ENCODE results near the gene GJB3.

The GJB3 gene

DNA sequence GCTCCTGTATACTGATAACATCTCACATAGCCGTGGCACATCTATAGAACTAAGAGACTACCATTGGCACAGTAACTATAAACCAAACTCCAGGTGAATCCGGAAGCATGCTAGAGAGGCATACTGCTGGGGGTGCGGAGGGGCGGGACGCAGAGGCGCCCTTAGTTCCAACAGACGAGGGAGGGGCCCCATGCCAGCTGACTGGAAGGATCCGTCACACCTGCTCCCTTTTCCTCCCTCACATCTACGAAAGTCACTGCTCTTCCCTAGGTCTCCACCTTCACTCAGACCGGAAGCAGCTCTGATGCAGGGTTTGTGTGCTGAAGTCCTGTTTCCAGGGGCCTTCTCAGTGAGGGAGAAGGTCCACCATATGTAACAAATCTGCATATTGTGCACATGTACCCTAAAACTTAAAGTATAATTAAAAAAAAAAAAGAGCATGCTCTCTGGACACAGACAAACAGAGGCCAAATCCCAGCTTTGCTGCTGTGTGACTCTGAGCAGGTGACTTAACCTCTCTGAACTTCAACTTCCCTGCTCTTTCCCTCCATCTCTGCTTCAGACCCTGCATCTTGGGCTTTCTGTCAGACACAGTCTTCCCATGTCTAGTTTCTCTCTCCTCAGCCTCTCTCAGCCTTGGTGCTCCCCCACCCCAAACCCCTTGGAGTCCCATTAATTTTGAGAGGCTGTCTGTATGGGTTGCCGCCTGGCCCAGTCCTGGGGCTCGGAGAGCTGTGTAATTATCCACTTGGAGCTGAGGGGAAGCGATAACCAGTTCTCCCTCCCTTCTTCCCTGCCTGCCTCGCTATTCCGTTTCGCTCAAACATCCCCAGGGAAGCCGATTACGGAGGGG is 34.0 kb upstream of the GJB3 start:
- peaks cover 5% of the 10 kb centered on the region for H3K27me3 ChIP-seq (ENCODE audit: control insufficient read depth, insufficient read depth, low read length)
- no peak overlapping the region for H3K4me3 ChIP-seq (ENCODE audit: low read depth, low read length)
- no peaks in the 10 kb centered on the region for H3K9me3 ChIP-seq (ENCODE audit: control insufficient read depth, insufficient read depth, low read length)
- no peaks in the 10 kb centered on the region for H3K4me1 ChIP-seq (ENCODE audit: control insufficient read depth, insufficient read depth, low read length)
- no peaks in the 10 kb centered on the region for H3K36me3 ChIP-seq (ENCODE audit: control insufficient read depth, insufficient read depth, low read length)
- no peak overlapping the region for H3K9ac ChIP-seq (ENCODE audit: low read depth, low read length)

DNA sequence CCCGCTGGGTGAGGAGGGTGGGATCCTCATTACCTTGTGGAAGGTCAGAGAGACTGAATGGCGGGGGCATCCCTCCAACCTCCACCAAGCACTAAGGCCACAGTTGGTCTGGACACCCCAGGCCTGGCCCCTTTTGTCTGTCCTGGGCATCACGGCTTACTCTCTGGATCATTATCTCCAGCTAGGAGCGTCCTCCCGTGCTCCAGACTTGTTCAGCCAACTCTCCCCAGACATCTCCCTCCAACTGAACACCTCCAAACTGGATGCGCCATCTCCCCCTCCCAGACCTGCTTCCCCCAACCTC is 33.4 kb upstream of the GJB3 start:
- Histone ChIP-seq H3K9me3 (ENCODE audit: control insufficient read depth, insufficient read depth, low read length) (no peaks in the 10 kb centered on the region), H3K4me3 (ENCODE audit: low read depth, low read length) (no peak overlapping the region), H3K27me3 (ENCODE audit: control insufficient read depth, insufficient read depth, low read length) (no peaks in the 10 kb centered on the region), H3K36me3 (ENCODE audit: control insufficient read depth, insufficient read depth, low read length) (no peaks in the 10 kb centered on the region), H3K4me1 (ENCODE audit: control insufficient read depth, insufficient read depth, low read length) (no peaks in the 10 kb centered on the region), H3K9ac (ENCODE audit: low read depth, low read length) (no peak overlapping the region)

DNA sequence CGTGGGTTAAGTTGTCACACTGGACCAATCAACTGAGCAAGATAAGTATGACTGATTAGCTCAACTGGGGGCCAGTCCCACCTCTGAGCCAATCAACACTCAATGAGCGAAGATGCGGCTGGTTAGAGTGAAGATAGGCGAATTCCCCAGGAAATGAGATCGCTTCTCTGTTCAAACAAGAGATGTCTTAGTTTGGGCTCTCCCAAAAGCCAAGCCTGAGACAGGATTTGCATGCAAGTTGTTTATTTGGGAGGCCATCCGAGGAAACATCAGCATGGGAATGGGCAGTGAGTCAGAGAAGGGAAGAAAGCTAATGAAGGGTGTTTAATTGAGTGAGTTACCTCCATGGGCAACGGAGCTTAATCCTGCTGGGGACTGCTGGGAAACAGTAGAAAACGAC is 31.0 kb upstream of the GJB3 start:
- H3K9me3 ChIP-seq (ENCODE audit: control insufficient read depth, insufficient read depth, low read length), result no peaks in the 10 kb centered on the region
- peaks cover under 1% of the 10 kb centered on the region for H3K4me1 ChIP-seq (ENCODE audit: control insufficient read depth, insufficient read depth, low read length)
- H3K36me3 ChIP-seq (ENCODE audit: control insufficient read depth, insufficient read depth, low read length), result no peaks in the 10 kb centered on the region
- H3K9ac ChIP-seq (ENCODE audit: low read depth, low read length), result no peak overlapping the region
- no peaks in the 10 kb centered on the region for H3K27me3 ChIP-seq (ENCODE audit: control insufficient read depth, insufficient read depth, low read length)
- H3K4me3 ChIP-seq (ENCODE audit: low read depth, low read length), result no peak overlapping the region

DNA sequence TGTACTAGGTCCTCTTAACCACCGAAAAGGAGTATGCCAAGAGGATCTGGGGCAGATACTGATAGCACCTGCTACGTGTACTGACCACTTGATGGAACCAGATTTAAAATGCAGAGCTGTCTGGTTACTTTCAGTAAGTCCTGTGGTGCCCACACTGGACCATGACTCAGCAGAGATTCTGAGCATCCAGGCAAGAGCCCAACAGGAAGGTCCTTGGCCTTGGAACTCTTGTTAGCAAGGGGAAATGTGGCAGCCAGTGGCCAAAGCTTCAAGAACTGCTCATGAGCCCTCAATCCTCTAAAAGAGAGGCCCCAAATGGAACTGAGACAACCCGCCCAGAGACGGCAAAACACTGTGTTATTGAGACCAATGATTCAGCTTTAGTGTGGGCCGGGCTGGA is 30.4 kb upstream of the GJB3 start:
- no peaks in the 10 kb centered on the region for H3K9me3 ChIP-seq (ENCODE audit: control insufficient read depth, insufficient read depth, low read length)
- peaks cover 4% of the 10 kb centered on the region for H3K4me1 ChIP-seq (ENCODE audit: control insufficient read depth, insufficient read depth, low read length)
- no peaks in the 10 kb centered on the region for H3K36me3 ChIP-seq (ENCODE audit: control insufficient read depth, insufficient read depth, low read length)
- no peak overlapping the region for H3K4me3 ChIP-seq (ENCODE audit: low read depth, low read length)
- no peaks in the 10 kb centered on the region for H3K27me3 ChIP-seq (ENCODE audit: control insufficient read depth, insufficient read depth, low read length)
- no peak overlapping the region for H3K9ac ChIP-seq (ENCODE audit: low read depth, low read length)

DNA sequence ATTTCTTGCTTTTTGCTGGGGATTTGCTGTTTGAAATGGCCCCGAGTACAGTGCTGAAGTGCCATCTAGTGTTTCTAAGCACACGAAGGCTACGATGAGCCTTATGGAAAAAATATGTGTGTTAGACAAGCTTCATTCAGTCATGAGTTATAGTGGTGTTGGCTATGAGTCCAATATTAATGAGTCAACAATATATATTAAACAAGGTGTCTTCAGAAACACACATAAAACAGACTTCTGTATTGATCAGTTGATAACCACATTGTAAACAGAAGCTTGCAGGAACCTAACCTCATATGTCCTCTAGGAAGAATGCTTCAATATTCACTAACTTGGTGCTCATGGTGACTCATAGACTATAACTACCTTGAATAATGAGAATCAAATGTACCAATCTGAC is 27.9 kb upstream of the GJB3 start:
- no peaks in the 10 kb centered on the region for H3K27me3 ChIP-seq (ENCODE audit: control insufficient read depth, insufficient read depth, low read length)
- no peak overlapping the region for H3K4me3 ChIP-seq (ENCODE audit: low read depth, low read length)
- H3K9me3 ChIP-seq (ENCODE audit: control insufficient read depth, insufficient read depth, low read length), result no peaks in the 10 kb centered on the region
- H3K9ac ChIP-seq (ENCODE audit: low read depth, low read length), result no peak overlapping the region
- peaks cover 7% of the 10 kb centered on the region for H3K4me1 ChIP-seq (ENCODE audit: control insufficient read depth, insufficient read depth, low read length)
- H3K36me3 ChIP-seq (ENCODE audit: control insufficient read depth, insufficient read depth, low read length), result no peaks in the 10 kb centered on the region

DNA sequence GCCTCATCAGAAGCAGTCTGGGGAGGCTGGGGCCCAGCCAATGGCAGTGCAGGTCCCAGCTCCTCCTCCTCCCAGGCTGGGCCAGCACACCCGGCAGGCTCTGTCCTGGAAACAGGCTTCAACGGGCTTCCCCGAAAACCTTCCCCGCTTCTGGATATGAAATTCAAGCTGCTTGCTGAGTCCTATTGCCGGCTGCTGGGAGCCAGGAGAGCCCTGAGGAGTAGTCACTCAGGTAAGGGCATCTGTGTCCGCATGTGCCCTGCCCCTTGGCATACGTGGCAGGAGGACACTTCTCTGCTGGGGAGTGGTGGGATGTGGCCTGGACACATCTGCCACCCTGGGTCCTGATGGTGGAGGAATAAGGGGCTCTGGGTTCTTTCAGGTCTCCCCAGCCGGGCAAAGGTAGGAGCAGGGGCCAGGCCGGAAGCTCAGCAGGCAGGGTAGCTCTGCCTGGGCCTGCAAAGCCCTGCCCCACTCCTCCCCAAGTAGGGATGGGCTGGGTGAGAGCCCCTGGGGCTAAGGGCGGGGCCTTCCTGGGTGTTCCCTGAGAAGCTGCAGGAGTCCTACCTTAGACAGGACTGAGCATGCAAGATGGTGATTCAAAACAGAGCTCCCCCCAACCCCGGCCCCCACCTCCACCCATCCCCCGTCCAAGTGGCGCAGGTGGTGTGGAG is 25.9 kb upstream of the GJB3 start, which contains the start of gene GJB5:
TSS of gene GJB5 (plus strand) at position 84 of the 674 bp plus-strand sequence. CDS start 2,284 bp downstream, outside the sequence.
- H3K4me1 ChIP-seq (ENCODE audit: control insufficient read depth, insufficient read depth, low read length), result peaks cover 14% of the 10 kb centered on the region
- no peaks in the 10 kb centered on the region for H3K36me3 ChIP-seq (ENCODE audit: control insufficient read depth, insufficient read depth, low read length)
- no peak within 1 kb of the TSS for H3K9ac ChIP-seq (ENCODE audit: low read depth, low read length)
- no peak within 1 kb of the TSS for H3K4me3 ChIP-seq (ENCODE audit: low read depth, low read length)
- no peaks in the 10 kb centered on the region for H3K27me3 ChIP-seq (ENCODE audit: control insufficient read depth, insufficient read depth, low read length)
- H3K9me3 ChIP-seq (ENCODE audit: control insufficient read depth, insufficient read depth, low read length), result no peaks in the 10 kb centered on the region

DNA sequence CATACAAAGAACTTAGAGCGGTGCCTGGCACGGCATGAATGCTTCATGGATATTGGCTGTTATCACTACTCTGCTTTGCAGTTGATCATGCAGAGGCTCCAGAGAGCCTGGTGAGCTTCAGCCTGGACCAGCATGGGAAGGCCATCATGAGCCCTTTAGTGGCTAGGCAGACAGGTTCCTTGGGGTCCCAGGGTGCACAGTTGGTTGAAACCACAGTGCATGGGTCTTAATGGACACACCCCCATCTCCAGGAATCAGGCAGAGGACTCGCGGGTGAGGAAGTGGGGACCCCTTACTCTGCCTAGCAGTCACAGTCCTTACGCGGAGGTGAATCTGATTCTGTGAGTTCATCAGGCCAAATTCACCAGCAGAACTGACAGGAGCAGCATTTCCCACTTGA is 25.1 kb upstream of the GJB3 start:
- Histone ChIP-seq H3K9me3 (ENCODE audit: control insufficient read depth, insufficient read depth, low read length) (no peaks in the 10 kb centered on the region), H3K9ac (ENCODE audit: low read depth, low read length) (no peak overlapping the region), H3K4me3 (ENCODE audit: low read depth, low read length) (no peak overlapping the region), H3K4me1 (ENCODE audit: control insufficient read depth, insufficient read depth, low read length) (peaks cover 14% of the 10 kb centered on the region), H3K36me3 (ENCODE audit: control insufficient read depth, insufficient read depth, low read length) (no peaks in the 10 kb centered on the region), H3K27me3 (ENCODE audit: control insufficient read depth, insufficient read depth, low read length) (no peaks in the 10 kb centered on the region)

DNA sequence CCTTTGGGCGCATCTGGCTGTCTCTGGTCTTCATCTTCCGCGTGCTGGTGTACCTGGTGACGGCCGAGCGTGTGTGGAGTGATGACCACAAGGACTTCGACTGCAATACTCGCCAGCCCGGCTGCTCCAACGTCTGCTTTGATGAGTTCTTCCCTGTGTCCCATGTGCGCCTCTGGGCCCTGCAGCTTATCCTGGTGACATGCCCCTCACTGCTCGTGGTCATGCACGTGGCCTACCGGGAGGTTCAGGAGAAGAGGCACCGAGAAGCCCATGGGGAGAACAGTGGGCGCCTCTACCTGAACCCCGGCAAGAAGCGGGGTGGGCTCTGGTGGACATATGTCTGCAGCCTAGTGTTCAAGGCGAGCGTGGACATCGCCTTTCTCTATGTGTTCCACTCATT is 23.6 kb upstream of the GJB3 start:
- H3K27me3 ChIP-seq (ENCODE audit: control insufficient read depth, insufficient read depth, low read length), result no peaks in the 10 kb centered on the region
- no peak overlapping the region for H3K4me3 ChIP-seq (ENCODE audit: low read depth, low read length)
- H3K36me3 ChIP-seq (ENCODE audit: control insufficient read depth, insufficient read depth, low read length), result no peaks in the 10 kb centered on the region
- H3K4me1 ChIP-seq (ENCODE audit: control insufficient read depth, insufficient read depth, low read length), result peaks cover 14% of the 10 kb centered on the region
- H3K9me3 ChIP-seq (ENCODE audit: control insufficient read depth, insufficient read depth, low read length), result no peaks in the 10 kb centered on the region
- H3K9ac ChIP-seq (ENCODE audit: low read depth, low read length), result no peak overlapping the region

DNA sequence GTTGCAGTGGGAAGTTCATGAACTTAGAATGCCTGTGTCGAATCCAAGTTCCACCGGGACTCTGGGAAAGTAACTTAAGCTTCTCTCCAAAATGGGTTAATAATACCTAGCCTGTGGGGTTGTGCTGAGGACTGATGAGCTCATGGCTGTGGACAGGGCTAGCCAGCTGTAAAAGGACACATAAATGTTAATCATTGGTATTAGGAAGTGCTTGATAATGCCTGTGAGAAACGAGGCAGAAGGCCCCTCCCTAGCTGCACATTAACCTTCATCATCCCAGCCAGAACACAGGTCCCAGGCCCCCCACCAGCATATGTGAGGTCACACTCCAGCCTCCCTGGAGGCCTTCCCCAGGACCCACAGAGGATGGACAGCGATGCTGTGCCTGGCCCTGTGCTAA is 22.3 kb upstream of the GJB3 start:
- Histone ChIP-seq H3K9me3 (ENCODE audit: control insufficient read depth, insufficient read depth, low read length) (no peaks in the 10 kb centered on the region), H3K9ac (ENCODE audit: low read depth, low read length) (no peak overlapping the region), H3K27me3 (ENCODE audit: control insufficient read depth, insufficient read depth, low read length) (no peaks in the 10 kb centered on the region), H3K4me1 (ENCODE audit: control insufficient read depth, insufficient read depth, low read length) (peaks cover 18% of the 10 kb centered on the region), H3K36me3 (ENCODE audit: control insufficient read depth, insufficient read depth, low read length) (no peaks in the 10 kb centered on the region), H3K4me3 (ENCODE audit: low read depth, low read length) (no peak overlapping the region)

DNA sequence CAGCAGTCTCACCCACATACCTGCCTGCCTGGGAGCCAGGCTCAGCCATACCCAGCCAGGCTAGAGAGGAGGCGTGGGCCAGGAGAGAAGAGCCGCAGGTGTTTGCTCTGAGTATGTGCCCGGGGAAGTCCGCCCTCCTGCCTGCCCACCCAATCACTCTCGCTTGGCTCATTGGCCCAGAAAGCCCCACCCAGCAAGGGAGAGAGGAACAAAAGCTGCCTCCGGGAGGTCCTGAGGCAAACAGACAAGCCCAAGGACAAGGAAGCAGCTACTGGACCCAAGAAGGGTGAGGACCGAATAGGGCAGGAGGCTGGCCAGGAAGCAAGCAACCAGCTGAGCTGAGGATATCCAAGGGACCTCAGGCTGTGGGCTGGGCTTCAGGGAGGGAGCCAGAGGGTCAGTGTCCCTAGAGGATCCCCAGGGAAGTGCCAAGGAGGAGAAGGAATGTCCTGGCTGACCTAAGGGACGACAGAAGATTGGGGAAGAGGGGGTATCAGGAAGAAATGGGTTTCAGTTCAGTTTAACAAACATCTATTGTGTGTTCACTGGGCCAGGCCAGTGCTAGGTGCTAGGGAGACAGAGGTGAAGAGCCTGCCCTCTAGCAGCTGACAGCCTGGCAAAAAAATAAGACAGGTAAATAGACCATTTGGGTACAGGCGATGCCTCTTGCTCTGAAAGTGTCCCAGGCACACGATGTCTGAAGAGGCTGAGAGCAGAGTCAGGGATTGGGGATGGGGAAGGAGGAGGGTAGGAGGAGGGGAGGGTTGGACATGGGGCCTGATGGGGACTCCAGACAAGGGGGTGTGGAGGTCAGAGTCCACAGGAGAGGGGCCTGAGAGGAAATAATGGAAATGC is 21.3 kb upstream of the GJB3 start, which contains the start of gene GJB4:
TSS of gene GJB4 (plus strand) at position 238 of the 855 bp plus-strand sequence. CDS start 1,515 bp downstream, outside the sequence.
- Histone ChIP-seq H3K27me3 (ENCODE audit: control insufficient read depth, insufficient read depth, low read length) (no peaks in the 10 kb centered on the region), H3K4me1 (ENCODE audit: control insufficient read depth, insufficient read depth, low read length) (peaks cover 18% of the 10 kb centered on the region), H3K36me3 (ENCODE audit: control insufficient read depth, insufficient read depth, low read length) (no peaks in the 10 kb centered on the region), H3K9ac (ENCODE audit: low read depth, low read length) (no peak within 1 kb of the TSS), H3K4me3 (ENCODE audit: low read depth, low read length) (no peak within 1 kb of the TSS), H3K9me3 (ENCODE audit: control insufficient read depth, insufficient read depth, low read length) (no peaks in the 10 kb centered on the region)

DNA sequence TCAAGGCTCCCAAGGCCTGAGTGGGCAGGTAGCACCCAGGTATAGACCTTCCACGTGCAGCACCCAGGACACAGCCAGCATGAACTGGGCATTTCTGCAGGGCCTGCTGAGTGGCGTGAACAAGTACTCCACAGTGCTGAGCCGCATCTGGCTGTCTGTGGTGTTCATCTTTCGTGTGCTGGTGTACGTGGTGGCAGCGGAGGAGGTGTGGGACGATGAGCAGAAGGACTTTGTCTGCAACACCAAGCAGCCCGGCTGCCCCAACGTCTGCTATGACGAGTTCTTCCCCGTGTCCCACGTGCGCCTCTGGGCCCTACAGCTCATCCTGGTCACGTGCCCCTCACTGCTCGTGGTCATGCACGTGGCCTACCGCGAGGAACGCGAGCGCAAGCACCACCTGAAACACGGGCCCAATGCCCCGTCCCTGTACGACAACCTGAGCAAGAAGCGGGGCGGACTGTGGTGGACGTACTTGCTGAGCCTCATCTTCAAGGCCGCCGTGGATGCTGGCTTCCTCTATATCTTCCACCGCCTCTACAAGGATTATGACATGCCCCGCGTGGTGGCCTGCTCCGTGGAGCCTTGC is 19.7 kb upstream of the GJB3 start:
- Histone ChIP-seq H3K9ac (ENCODE audit: low read depth, low read length) (no peak overlapping the region), H3K4me1 (ENCODE audit: control insufficient read depth, insufficient read depth, low read length) (peaks cover 11% of the 10 kb centered on the region), H3K36me3 (ENCODE audit: control insufficient read depth, insufficient read depth, low read length) (no peaks in the 10 kb centered on the region), H3K9me3 (ENCODE audit: control insufficient read depth, insufficient read depth, low read length) (no peaks in the 10 kb centered on the region), H3K27me3 (ENCODE audit: control insufficient read depth, insufficient read depth, low read length) (no peaks in the 10 kb centered on the region), H3K4me3 (ENCODE audit: low read depth, low read length) (no peak overlapping the region)

Data from iPS-15b (cell line).